ENCODE data around the gene DLD.
"Not testable (repeated sequence)": the region's sequence is repeated elsewhere in the genome, so short reads cannot be mapped to it uniquely, and the experiment has no call there.

Gene DLD

GRCh38 chr7:107874605-107875446, 16.2 kb upstream of the DLD start:
- DNase-seq (ENCODE audit: low spot score), result peak; percentile 60

- DNase-seq (ENCODE audit: low spot score), result no peak
Measured at GRCh38 chr7:107876916-107877315, 14.1 kb upstream of the DLD start.

GRCh38 chr7:107877731-107878382, 13.1 kb upstream of the DLD start:
- no peak for DNase-seq (ENCODE audit: low spot score)

GRCh38 chr7:107878636-107879035, 12.3 kb upstream of the DLD start:
- DNase-seq (ENCODE audit: low spot score), result no peak

GRCh38 chr7:107879400-107880035, 11.5 kb upstream of the DLD start:
- DNase-seq (ENCODE audit: low spot score), result peak; percentile 59

- no peak for DNase-seq (ENCODE audit: low spot score)
Measured at GRCh38 chr7:107882766-107883165, 8.2 kb upstream of the DLD start.

- no peak for DNase-seq (ENCODE audit: low spot score)
Measured at GRCh38 chr7:107884066-107884818, 6.7 kb upstream of the DLD start.

- not testable (repeated sequence) for DNase-seq (ENCODE audit: low spot score)
Measured at GRCh38 chr7:107887827-107888226, 3.2 kb upstream of the DLD start.

- DNase-seq (ENCODE audit: low spot score), result no peak
Measured at GRCh38 chr7:107889992-107890391, 991 bp upstream of the DLD start.

- peak; percentile 6 for DNase-seq (ENCODE audit: low spot score)
Measured at GRCh38 chr7:107890493-107890961, 456 bp upstream of the DLD start.

- peak; percentile 37 for DNase-seq (ENCODE audit: low spot score)
Measured at GRCh38 chr7:107891636-107892366, 818 bp downstream of the DLD start.

GRCh38 chr7:107892367-107892741, 1.4 kb downstream of the DLD start:
- not testable (repeated sequence) for DNase-seq (ENCODE audit: low spot score)

- no peak for DNase-seq (ENCODE audit: low spot score)
Measured at GRCh38 chr7:107898997-107899594, 8.1 kb downstream of the DLD start.

- DNase-seq (ENCODE audit: low spot score), result no peak
Measured at GRCh38 chr7:107900496-107901015, 9.6 kb downstream of the DLD start.

- no peak for DNase-seq (ENCODE audit: low spot score)
Measured at GRCh38 chr7:107902381-107902780, 11.4 kb downstream of the DLD start.

- no peak for DNase-seq (ENCODE audit: low spot score)
Measured at GRCh38 chr7:107907790-107908189, 16.8 kb downstream of the DLD start.

- no peak for DNase-seq (ENCODE audit: low spot score)
Measured at GRCh38 chr7:107909445-107909844, 18.5 kb downstream of the DLD start.

GRCh38 chr7:107911981-107912380, 21.0 kb downstream of the DLD start:
- no peak for DNase-seq (ENCODE audit: low spot score)

- no peak for DNase-seq (ENCODE audit: low spot score)
Measured at GRCh38 chr7:107913851-107914250, 22.9 kb downstream of the DLD start.

GRCh38 chr7:107914831-107915230, 23.8 kb downstream of the DLD start:
- DNase-seq (ENCODE audit: low spot score), result no peak

- no peak for DNase-seq (ENCODE audit: low spot score)
Measured at GRCh38 chr7:107915541-107915940, 24.6 kb downstream of the DLD start.
